Bronchial epithelial cell (primary cell): ENCODE measurements around the gene ESYT2. TPM values are rescaled to one million over a fixed set of nuclear protein-coding genes. Genes with fewer than 3 reads are reported as not detected.

Source experiments
- DNase-seq: peaks from one replicate; pipeline ENCODE4 v3.0.0-alpha.2; 2010; ENCODE audit warnings: low read depth
- FAIRE-seq: peaks from 2 replicates; lab custom pipeline; 2011; peaks lifted over from hg19 to GRCh38; lab: Jason Lieb, UNC
- H3K27me3 ChIP-seq: 2 replicates; pipeline ENCODE4 v1.5.1; 2011; ENCODE audit warnings: low read length; ENCODE audit not compliant: control insufficient read depth, insufficient read depth
- H3K36me3 ChIP-seq: 2 replicates; pipeline ENCODE4 v1.5.1; 2011; ENCODE audit warnings: low read length; ENCODE audit not compliant: control insufficient read depth, insufficient read depth
- H3K4me3 ChIP-seq: 2 replicates; pipeline ENCODE4 v1.5.1; 2011; ENCODE audit warnings: mild to moderate bottlenecking, low read depth, low read length, control low read depth
- total RNA-seq: library from RNA; depleted of rRNA; stranded (reverse); fragments of >200 nt; gene quantifications from 2 replicates; pipeline ENCODE4 v1.2.1, GENCODE V29; 2014
- TF ChIP-seq, protein P1 (sequence below): IDR thresholded peaks from 2 replicates; pipeline ENCODE4 v1.5.1; 2011; ENCODE audit warnings: mild to moderate bottlenecking, moderate library complexity, low read length, control low read depth, inconsistent platforms; ENCODE audit not compliant: insufficient read depth, severe bottlenecking

The ESYT2 gene
- total RNA-seq, 1 donor from 2014 or later, result 75.0 TPM

DNA sequence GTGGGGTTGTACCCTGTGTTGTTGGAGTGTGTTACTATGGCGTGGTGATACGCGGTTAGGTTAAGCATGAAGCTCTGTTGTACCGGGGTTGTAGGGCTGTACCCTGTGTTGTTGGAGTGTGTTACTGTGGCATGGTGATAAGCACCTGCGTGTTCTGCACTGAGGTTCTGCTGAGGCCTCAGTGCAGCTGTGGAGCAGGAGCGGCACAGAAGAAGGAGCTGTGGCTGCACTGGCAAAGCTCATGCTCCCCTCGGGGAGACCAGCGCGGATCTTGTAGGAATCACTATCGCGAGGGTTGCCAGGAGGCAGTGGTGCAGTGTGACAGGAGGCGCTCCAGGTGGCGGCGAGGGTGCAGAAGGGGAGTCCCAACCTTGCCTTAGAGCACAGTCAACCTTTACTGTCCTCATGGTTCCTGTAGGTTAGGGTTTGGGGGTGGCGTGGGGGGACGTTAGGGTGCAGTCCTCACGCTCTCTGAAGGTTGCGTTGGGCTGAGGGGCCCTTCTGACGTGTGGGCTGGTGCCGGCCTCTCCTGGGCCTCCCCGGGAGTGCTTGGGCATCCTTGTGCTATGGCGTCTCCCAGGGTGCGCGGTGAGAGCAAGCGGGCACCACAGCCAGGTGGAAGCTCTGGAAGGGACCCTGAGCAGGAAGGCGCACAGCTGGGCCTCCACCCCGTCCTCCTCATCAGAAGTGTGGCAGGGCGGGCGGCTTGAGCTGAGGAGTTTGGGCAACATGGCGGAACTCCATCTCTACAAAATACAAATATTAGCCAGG is 38.1 kb upstream of the ESYT2 start:
- no peak overlapping the region for H3K4me3 ChIP-seq

GRCh38 chr7:158865977-158866376 is 36.7 kb upstream of the ESYT2 start:
- TF ChIP-seq, protein P1, sequence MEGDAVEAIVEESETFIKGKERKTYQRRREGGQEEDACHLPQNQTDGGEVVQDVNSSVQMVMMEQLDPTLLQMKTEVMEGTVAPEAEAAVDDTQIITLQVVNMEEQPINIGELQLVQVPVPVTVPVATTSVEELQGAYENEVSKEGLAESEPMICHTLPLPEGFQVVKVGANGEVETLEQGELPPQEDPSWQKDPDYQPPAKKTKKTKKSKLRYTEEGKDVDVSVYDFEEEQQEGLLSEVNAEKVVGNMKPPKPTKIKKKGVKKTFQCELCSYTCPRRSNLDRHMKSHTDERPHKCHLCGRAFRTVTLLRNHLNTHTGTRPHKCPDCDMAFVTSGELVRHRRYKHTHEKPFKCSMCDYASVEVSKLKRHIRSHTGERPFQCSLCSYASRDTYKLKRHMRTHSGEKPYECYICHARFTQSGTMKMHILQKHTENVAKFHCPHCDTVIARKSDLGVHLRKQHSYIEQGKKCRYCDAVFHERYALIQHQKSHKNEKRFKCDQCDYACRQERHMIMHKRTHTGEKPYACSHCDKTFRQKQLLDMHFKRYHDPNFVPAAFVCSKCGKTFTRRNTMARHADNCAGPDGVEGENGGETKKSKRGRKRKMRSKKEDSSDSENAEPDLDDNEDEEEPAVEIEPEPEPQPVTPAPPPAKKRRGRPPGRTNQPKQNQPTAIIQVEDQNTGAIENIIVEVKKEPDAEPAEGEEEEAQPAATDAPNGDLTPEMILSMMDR, result no peak
- FAIRE-seq (no peak), DNase-seq (no peak)
- Histone ChIP-seq H3K36me3 (peaks cover 1% of the 10 kb centered on the region), H3K27me3 (no peaks in the 10 kb centered on the region), H3K4me3 (no peak overlapping the region)

More for the DNA sequence above, 38.1 kb upstream of the ESYT2 start:
- no peak for DNase-seq
- no peaks in the 10 kb centered on the region for H3K27me3 ChIP-seq
- H3K36me3 ChIP-seq, result peaks cover 6% of the 10 kb centered on the region
- FAIRE-seq, result no peak
- TF ChIP-seq, protein P1, result no peak

DNA sequence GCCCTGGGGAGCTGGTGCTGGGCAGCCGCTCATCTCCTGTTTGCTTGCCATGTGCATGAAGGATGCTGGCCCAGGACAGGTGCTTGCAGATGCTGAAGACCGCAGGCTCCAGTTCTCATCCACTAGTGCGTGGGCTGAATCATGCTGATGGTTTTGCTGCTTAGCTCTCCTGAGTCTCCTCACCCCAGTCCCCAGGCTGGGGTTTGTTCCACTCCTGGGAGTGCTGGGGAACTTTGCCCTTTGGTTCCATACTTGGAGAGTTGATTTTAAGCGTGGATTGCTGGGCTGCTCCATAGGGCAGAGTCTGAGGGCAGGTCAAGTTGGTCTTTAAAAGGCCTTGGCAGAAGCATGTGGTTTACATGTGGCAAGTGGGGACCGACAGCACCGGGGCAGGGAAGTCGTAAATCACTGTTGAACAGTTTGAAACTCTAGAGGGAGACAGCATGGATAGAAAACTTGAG is 36.2 kb upstream of the ESYT2 start:
- peaks cover 1% of the 10 kb centered on the region for H3K36me3 ChIP-seq
- no peak for FAIRE-seq
- TF ChIP-seq, protein P1, result no peak
- DNase-seq, result no peak
- H3K27me3 ChIP-seq, result no peaks in the 10 kb centered on the region
- no peak overlapping the region for H3K4me3 ChIP-seq

DNA sequence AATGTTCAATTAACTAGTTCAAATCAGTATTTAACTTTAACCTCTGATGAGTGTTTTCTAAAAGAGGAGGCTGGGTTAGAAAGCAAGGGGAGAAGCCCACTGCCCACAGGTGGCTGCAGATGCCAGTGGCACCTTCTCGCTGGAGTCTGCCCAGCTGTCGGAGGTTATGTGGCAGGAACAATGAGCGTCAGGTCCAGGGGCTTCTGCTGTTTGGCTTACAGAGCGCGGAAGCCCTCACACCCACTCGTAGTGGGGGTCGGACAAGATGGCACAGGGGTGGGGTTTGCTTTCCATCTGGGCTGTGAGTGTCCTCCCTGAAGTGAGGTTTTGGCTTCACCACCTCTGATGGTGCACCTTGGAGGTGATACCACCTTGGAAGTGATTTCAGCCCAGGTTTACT is 35.5 kb upstream of the ESYT2 start:
- no peak overlapping the region for H3K4me3 ChIP-seq
- FAIRE-seq, result no peak
- TF ChIP-seq, protein P1, result no peak
- peaks cover under 1% of the 10 kb centered on the region for H3K36me3 ChIP-seq
- no peaks in the 10 kb centered on the region for H3K27me3 ChIP-seq
- no peak for DNase-seq

DNA sequence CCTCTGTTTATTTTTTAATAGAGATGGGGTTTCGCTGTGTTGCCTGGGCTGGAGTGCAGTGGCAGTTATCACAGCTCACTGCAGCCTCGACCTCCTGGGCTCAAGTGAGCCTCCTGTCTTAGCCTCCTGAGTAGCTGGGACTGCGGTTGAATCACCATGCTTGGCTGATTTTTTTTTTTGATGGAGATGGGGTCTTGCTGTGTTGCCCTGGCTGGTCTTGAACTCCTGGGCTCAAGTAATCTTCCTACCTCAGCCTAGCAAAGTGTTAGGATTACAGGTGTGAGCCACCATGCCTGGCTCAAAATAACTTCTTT is 35.2 kb upstream of the ESYT2 start:
- H3K4me3 ChIP-seq, result no peak overlapping the region
- no peaks in the 10 kb centered on the region for H3K27me3 ChIP-seq
- no peaks in the 10 kb centered on the region for H3K36me3 ChIP-seq
- DNase-seq, result no peak
- TF ChIP-seq, protein P1, result no peak
- no peak for FAIRE-seq
